ENCODE results near the gene SH3RF2.

DNA sequence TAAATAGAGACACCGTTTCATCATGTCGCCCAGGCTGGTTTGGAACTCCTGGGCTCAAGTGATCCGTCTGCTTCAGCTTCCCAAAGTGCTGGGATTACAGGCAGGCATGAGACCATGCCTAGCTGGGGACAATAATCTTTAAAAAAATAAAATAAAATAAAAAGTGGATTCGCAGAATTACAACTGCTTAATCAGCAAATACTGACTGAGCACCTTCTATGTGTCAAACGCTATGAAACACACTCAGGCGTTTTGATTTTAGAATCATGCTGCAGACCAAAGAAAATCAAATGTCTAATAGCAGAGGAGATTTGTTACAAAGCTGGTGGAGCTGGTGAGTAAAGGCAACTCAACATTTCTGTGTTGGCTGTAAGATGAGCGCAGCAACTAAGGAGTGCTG lies 22.7 kb upstream of the SH3RF2 start:
- TF ChIP-seq, protein P1, sequence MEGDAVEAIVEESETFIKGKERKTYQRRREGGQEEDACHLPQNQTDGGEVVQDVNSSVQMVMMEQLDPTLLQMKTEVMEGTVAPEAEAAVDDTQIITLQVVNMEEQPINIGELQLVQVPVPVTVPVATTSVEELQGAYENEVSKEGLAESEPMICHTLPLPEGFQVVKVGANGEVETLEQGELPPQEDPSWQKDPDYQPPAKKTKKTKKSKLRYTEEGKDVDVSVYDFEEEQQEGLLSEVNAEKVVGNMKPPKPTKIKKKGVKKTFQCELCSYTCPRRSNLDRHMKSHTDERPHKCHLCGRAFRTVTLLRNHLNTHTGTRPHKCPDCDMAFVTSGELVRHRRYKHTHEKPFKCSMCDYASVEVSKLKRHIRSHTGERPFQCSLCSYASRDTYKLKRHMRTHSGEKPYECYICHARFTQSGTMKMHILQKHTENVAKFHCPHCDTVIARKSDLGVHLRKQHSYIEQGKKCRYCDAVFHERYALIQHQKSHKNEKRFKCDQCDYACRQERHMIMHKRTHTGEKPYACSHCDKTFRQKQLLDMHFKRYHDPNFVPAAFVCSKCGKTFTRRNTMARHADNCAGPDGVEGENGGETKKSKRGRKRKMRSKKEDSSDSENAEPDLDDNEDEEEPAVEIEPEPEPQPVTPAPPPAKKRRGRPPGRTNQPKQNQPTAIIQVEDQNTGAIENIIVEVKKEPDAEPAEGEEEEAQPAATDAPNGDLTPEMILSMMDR (IDR thresholded peaks at IDR 0.05) = no peak
- TF ChIP-seq POLR2A (IDR thresholded peaks at IDR 0.05) = no peak
